Upper lobe of left lung (tissue), 6 donors: ENCODE measurements around the gene C16orf74. TPM values are rescaled to one million over a fixed set of nuclear protein-coding genes. Genes with fewer than 3 reads are reported as not detected.

Experiments
- ATAC-seq, 2 donors: fragments of 200-7000 bp; cut with Tn5 transposase; one replicate each; pipeline ENCODE4 v1.9.1; 2022; ENCODE audit warnings: mild to moderate bottlenecking in 2 of 2, moderate library complexity in 2 of 2; ENCODE audit not compliant: low FRiP score in 2 of 2
- DNase-seq, 2 donors: peaks; one replicate each; pipeline ENCODE4 v3.0.0-alpha.2; 2019 to 2020
- H3K27ac ChIP-seq, 4 donors: fragments of 200-600 bp; sonication (generic); one replicate each; pipeline ENCODE4 v1.5.1; 2016 to 2019
- H3K27me3 ChIP-seq, 4 donors: fragments of 200-600 bp; sonication (generic); one replicate each; pipeline ENCODE4 v1.5.1; 2017 to 2019
- H3K36me3 ChIP-seq, 4 donors: fragments of 200-600 bp; sonication (generic); one replicate each; pipeline ENCODE4 v1.5.1; 2016 to 2019
- H3K4me1 ChIP-seq, 4 donors: fragments of 200-600 bp; sonication (generic); one replicate each; pipeline ENCODE4 v1.5.1; 2018 to 2019
- H3K4me3 ChIP-seq, 4 donors: fragments of 200-600 bp; sonication (generic); one replicate each; pipeline ENCODE4 v1.5.1; 2017 to 2019; ENCODE audit warnings: mild to moderate bottlenecking in 2 of 4, moderate library complexity in 1 of 4
- H3K9me3 ChIP-seq, 4 donors: fragments of 200-600 bp; sonication (generic); one replicate each; pipeline ENCODE4 v1.5.1; 2018 to 2019
- EP300 ChIP-seq, 4 donors: sonication (generic); formaldehyde crosslinking; IDR thresholded peaks; one replicate each; pipeline ENCODE4 v1.5.1; 2017; ENCODE audit warnings: antibody characterized with exemption in 4 of 4, control low read depth in 2 of 4
- POLR2A ChIP-seq, 4 donors: fragments of 450-650 bp; IDR thresholded peaks; one replicate each; pipeline ENCODE4 v1.5.1; 2016 to 2017; ENCODE audit warnings: antibody characterized with exemption in 4 of 4, mild to moderate bottlenecking in 2 of 4
- POLR2AphosphoS5 ChIP-seq, 2 donors: sonication (generic); formaldehyde crosslinking; IDR thresholded peaks; one replicate each; pipeline ENCODE4 v1.5.1; 2017; ENCODE audit warnings: antibody characterized with exemption in 2 of 2
- WGBS, 2 donors: methylation state at CpG; one replicate each; pipeline ENCODE4 v1.1.5; 2017 to 2018; 5-methylcytosine and 5-hydroxymethylcytosine counted together
- total RNA-seq, 6 donors: library from RNA; depleted of rRNA in 4 of 6; stranded (reverse); fragments of >200 nt in 4 of 6; gene quantifications; one replicate each; pipeline versions ENCODE4 v1.1.0 to v1.2.1, GENCODE V29; 2016 to 2021
- TF ChIP-seq, protein P1 (sequence below), 6 experiments: fragments of 450-650 bp in 4 of 6; fragments of 200-600 bp in 2 of 6; sonication (generic) in 2 of 6; IDR thresholded peaks; one replicate each; pipeline ENCODE4 v1.5.1; 2016 to 2019; ENCODE audit warnings: antibody characterized with exemption in 6 of 6
- donor health status: DM: no; HTN: no; CAD: no; lungs with moderate emphysema.
- donor health status: DM: no; HTN: yes; CAD: no; lungs with severe emphysema.

C16orf74 gene
- total RNA-seq, 6 donors from 2014 or later: 1.2 to 6.3 (median 4.1) TPM; not detected in 1

DNA sequence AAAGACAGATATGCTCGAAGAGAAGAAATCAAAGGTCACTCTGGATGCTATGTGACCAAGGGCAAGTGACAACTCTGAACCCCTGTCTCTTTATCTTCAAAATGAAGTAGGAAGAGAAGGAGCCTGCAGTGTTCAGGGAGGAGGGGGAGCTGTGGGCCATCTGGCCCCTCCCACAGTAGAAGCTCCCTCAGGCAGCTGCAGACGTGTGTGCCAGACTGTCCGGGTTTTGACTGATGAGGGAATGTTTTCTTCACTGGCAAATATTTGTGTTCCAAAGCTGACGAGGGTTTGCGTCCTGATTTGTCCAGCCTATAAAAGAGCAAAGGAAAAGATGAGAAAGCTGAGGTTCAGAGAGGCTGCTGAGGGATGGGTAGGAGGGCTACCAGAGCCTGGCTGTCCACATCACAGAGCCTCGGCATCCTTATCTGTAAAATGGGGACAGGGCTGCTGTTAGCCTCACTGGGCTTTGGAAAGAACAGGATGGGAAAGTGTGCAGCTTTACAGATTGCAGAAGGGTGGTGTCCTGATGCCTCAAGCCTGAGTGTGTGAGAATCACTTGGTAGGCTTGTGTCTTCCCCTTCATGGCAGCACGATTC is 60.3 kb downstream of the C16orf74 start:
- H3K27ac ChIP-seq: no peak overlapping the region
- ATAC-seq: no peak
- TF ChIP-seq, protein P1, sequence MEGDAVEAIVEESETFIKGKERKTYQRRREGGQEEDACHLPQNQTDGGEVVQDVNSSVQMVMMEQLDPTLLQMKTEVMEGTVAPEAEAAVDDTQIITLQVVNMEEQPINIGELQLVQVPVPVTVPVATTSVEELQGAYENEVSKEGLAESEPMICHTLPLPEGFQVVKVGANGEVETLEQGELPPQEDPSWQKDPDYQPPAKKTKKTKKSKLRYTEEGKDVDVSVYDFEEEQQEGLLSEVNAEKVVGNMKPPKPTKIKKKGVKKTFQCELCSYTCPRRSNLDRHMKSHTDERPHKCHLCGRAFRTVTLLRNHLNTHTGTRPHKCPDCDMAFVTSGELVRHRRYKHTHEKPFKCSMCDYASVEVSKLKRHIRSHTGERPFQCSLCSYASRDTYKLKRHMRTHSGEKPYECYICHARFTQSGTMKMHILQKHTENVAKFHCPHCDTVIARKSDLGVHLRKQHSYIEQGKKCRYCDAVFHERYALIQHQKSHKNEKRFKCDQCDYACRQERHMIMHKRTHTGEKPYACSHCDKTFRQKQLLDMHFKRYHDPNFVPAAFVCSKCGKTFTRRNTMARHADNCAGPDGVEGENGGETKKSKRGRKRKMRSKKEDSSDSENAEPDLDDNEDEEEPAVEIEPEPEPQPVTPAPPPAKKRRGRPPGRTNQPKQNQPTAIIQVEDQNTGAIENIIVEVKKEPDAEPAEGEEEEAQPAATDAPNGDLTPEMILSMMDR (IDR thresholded peaks at IDR 0.05): no peak
- TF ChIP-seq POLR2A (IDR thresholded peaks at IDR 0.05) (no peak), EP300 (IDR thresholded peaks at IDR 0.05) (no peak), POLR2AphosphoS5 (IDR thresholded peaks at IDR 0.05) (no peak)
- no peak overlapping the region for H3K4me3 ChIP-seq
- no peaks in the 10 kb centered on the region for H3K9me3 ChIP-seq
- DNase-seq: no peak
- peaks cover 11 to 21% (median 17%) of the 10 kb centered on the region in 4 donors for H3K4me1 ChIP-seq
- no peaks in the 10 kb centered on the region for H3K27me3 ChIP-seq
- H3K36me3 ChIP-seq: no peaks in the 10 kb centered on the region
- 38 to 51% methylated on average over 7 of the region's 7 CpGs for WGBS, 2 donors

GRCh38 chr16:85689950-85690320 is 61.0 kb downstream of the C16orf74 start:
- TF ChIP-seq, protein P1 (IDR thresholded peaks at IDR 0.05): no peak
- TF ChIP-seq POLR2A (IDR thresholded peaks at IDR 0.05): no peak
- no peak for TF ChIP-seq POLR2AphosphoS5 (IDR thresholded peaks at IDR 0.05)
- TF ChIP-seq EP300 (IDR thresholded peaks at IDR 0.05): no peak
- Histone ChIP-seq H3K4me1 (peaks cover 11 to 21% (median 17%) of the 10 kb centered on the region in 4 donors), H3K36me3 (no peaks in the 10 kb centered on the region), H3K27me3 (no peaks in the 10 kb centered on the region), H3K27ac (no peak overlapping the region), H3K9me3 (no peaks in the 10 kb centered on the region), H3K4me3 (no peak overlapping the region)
- DNase-seq: no peak
- whole genome bisulfite sequencing, 2 donors: 57 to 59% methylated on average over 8 to 9 of the region's 9 CpGs
- no peak for ATAC-seq

DNA sequence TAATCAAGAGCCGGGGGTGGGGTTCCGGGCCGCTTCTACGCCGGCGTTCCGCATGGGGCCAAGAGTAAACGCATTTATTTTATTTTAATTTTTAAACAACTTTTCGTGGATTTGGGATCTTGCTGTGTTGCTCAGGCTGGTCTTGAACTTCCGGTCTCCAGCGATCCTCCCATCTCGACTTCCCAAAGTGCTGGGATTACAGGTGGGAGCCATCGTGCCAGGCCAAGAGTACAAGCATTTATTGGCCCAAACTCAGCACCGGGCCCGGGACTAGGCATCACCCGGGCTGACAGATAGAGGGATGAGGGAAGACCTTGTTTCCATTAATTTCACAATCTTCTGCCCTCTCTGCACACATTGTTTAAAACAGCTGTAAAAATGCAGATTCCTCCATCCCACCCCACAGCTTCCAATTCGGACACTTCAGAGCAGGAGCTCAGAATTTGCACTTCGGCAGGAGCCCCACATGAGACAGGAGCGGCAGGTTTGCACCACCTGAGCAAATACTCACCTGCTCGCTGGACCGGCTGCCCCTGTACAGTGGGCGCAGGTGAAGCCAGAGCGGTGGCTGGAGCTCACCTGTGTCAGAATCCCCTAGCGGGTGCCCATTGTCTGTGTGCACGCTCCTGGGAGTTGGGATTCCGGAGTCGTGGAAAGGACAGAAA is 61.5 kb downstream of the C16orf74 start:
- ATAC-seq (no peak), DNase-seq (no peak)
- TF ChIP-seq EP300 (IDR thresholded peaks at IDR 0.05) (no peak), POLR2A (IDR thresholded peaks at IDR 0.05) (no peak), POLR2AphosphoS5 (IDR thresholded peaks at IDR 0.05) (no peak)
- TF ChIP-seq, protein P1 (IDR thresholded peaks at IDR 0.05): no peak
- Histone ChIP-seq H3K27ac (no peak overlapping the region), H3K4me1 (peaks cover 11 to 21% (median 17%) of the 10 kb centered on the region in 4 donors), H3K27me3 (no peaks in the 10 kb centered on the region), H3K9me3 (no peaks in the 10 kb centered on the region), H3K4me3 (peak overlapping the region in 3 of 4 donors; percentile 62 to 92 (median 70)), H3K36me3 (no peaks in the 10 kb centered on the region)
- 36 to 38% methylated on average over 23 to 27 of the region's 27 CpGs for WGBS, 2 donors

DNA sequence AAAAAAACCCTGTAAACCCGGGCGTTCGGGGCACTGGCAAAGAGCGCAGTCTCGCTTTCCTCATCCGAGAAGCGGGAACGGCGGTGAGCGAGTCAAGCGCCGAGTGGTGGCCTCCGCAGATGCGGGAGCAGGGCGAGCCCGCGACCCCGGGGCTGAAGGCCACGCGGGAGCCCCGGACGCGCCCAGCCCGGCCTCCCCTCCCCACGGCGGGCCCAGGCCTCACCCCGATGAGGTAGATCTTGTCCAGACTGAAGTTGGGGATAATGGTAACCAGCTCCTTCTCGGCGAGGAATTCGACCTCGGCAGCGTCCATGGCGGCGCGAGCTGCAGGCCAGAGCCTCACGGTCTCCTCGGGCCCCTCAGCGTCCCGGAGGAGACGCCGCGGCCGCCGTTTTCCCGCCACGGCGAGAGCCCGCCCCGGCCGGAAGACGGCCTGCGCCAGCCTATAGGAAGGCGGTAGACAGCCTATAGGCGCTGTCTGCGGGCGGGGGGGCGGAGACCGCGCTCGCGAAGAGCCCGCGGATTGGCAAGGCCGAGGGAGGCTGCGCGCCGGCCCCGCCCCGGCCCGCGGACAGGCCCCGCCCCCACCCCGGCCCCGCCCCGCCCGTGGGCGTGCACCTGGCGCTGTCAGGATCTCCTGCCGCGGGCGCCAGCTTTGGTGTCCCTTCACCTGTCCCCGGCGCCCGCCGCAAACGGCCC is 62.2 kb downstream of the C16orf74 start, which contains the start of gene GINS2:
GINS2 (minus strand) TSS at position 369 of the 699 bp plus-strand sequence; CDS start at position 313, 56 bp downstream.
- Histone ChIP-seq H3K36me3 (no peaks in the 10 kb centered on the region), H3K27me3 (no peaks in the 10 kb centered on the region), H3K9me3 (no peaks in the 10 kb centered on the region), H3K27ac (no peak within 1 kb of the TSS), H3K4me1 (peaks cover 11 to 21% (median 17%) of the 10 kb centered on the region in 4 donors), H3K4me3 (peak within 1 kb of the TSS; percentile 59 to 92 (median 66))
- no peak for TF ChIP-seq POLR2AphosphoS5 (IDR thresholded peaks at IDR 0.05)
- TF ChIP-seq EP300 (IDR thresholded peaks at IDR 0.05): no peak
- ATAC-seq (peak; percentile 96 to 100), DNase-seq (peak; percentile 95 to 98)
- WGBS, 2 donors: 3 to 5% methylated on average over 28 to 65 of the region's 86 CpGs
